Nephron progenitor cell (in vitro differentiated cells): ENCODE results near the gene DCP1B.
A peak's percentile ranks its signal among the peaks of the same experiment; 100 is the strongest.

Experiments used
- DNase-seq: peaks from one replicate; pipeline ENCODE4 v3.0.0; 2021
- H3K27ac Mint-ChIP-seq: 2 replicates; pipeline ENCODE4 v1.8.0; 2021; ENCODE audit warnings: mild to moderate bottlenecking, moderate library complexity, mixed read lengths
- H3K27me3 Mint-ChIP-seq: 2 replicates; pipeline ENCODE4 v1.8.0; 2021; ENCODE audit warnings: mild to moderate bottlenecking, low read depth, mixed read lengths; ENCODE audit not compliant: poor library complexity
- H3K36me3 Mint-ChIP-seq: 2 replicates; pipeline ENCODE4 v1.8.0; 2021; ENCODE audit warnings: low read depth, mixed read lengths
- H3K4me1 Mint-ChIP-seq: 2 replicates; pipeline ENCODE4 v1.8.0; 2021; ENCODE audit warnings: mixed read lengths
- H3K4me3 Mint-ChIP-seq: 2 replicates; pipeline ENCODE4 v1.8.0; 2021; ENCODE audit warnings: mild to moderate bottlenecking, moderate library complexity, mixed read lengths
- H3K9me3 Mint-ChIP-seq: 2 replicates; pipeline ENCODE4 v1.8.0; 2021; ENCODE audit warnings: mild to moderate bottlenecking, moderate library complexity, mixed read lengths
- CTCF ChIP-seq: fragments of 200-600 bp; sonication (generic); IDR thresholded peaks from 2 replicates; pipeline ENCODE4 v1.5.0; 2021; ENCODE audit warnings: antibody characterized with exemption

Gene DCP1B

DNA sequence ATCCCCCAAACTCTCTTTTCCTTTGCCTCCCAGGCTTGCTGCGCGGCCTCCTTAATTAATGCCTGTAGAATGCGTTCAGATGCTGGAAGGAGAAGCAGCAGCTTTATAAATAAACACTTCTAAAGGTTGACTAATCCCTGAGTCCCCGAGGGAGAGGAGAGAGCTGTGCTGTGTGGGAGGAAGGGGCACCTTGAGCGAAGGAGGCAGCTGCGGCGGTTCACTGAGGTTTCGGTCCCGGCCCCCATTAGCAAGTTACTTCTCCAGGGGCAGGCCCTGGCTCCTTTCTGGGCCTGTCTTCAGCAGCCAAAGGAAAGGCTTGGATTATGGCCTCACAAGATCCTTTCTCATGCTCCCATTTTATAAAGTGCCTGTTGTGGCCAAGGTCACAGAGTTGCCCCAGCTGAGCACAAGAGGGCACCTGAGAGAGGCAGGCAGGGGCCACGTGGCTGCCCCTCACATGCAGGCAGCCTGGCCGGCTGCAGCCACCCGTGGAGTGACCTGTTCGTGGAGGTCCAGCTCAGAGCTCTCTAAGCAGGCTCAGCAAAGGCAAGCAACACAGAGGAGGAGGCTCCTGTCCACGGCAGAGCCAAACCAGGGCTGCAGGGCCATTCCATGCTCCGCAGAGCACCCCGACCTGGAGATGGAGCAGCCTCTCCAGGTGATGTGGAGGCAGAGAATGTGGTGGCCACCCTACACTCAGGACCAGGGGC, 70.8 kb downstream of the DCP1B start:
- Mint-ChIP-seq H3K27ac (peak overlapping the region; percentile 9), H3K36me3 (peaks cover under 1% of the 10 kb centered on the region), H3K27me3 (peaks cover 9% of the 10 kb centered on the region), H3K4me1 (peaks cover 61% of the 10 kb centered on the region), H3K9me3 (no peaks in the 10 kb centered on the region), H3K4me3 (no peak overlapping the region)
- DNase-seq, result peak; percentile 37
- no peak for TF ChIP-seq CTCF

GRCh38 chr12:1932264-1932777, 71.9 kb downstream of the DCP1B start:
- no peak for DNase-seq
- H3K4me3 Mint-ChIP-seq, result peak overlapping the region; percentile 6
- peaks cover 72% of the 10 kb centered on the region for H3K4me1 Mint-ChIP-seq
- no peaks in the 10 kb centered on the region for H3K9me3 Mint-ChIP-seq
- peaks cover 13% of the 10 kb centered on the region for H3K27me3 Mint-ChIP-seq
- no peak for TF ChIP-seq CTCF
- H3K27ac Mint-ChIP-seq, result peak overlapping the region; percentile 9
- no peaks in the 10 kb centered on the region for H3K36me3 Mint-ChIP-seq

DNA sequence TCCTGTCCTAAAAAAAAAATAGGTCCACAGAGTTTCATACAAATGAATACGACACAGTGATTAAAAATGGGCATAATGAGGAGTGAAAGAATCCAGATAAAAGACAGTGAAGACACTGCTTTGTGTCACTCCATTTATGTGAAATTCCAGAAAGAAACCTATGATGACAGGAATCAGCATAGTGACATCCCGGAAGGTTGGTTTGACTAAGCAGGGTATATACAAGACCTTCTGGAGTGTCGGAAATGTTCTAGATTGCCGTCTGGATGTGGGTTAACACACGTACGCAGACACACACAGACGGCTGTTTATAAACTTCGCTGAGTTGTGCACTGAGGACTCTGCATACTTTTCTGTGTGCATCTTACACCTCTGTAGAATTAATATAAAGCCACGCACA, 72.6 kb downstream of the DCP1B start:
- no peak overlapping the region for H3K4me3 Mint-ChIP-seq
- peaks cover 13% of the 10 kb centered on the region for H3K27me3 Mint-ChIP-seq
- no peaks in the 10 kb centered on the region for H3K9me3 Mint-ChIP-seq
- peaks cover 78% of the 10 kb centered on the region for H3K4me1 Mint-ChIP-seq
- no peaks in the 10 kb centered on the region for H3K36me3 Mint-ChIP-seq
- no peak for DNase-seq
- no peak overlapping the region for H3K27ac Mint-ChIP-seq
- no peak for TF ChIP-seq CTCF

DNA sequence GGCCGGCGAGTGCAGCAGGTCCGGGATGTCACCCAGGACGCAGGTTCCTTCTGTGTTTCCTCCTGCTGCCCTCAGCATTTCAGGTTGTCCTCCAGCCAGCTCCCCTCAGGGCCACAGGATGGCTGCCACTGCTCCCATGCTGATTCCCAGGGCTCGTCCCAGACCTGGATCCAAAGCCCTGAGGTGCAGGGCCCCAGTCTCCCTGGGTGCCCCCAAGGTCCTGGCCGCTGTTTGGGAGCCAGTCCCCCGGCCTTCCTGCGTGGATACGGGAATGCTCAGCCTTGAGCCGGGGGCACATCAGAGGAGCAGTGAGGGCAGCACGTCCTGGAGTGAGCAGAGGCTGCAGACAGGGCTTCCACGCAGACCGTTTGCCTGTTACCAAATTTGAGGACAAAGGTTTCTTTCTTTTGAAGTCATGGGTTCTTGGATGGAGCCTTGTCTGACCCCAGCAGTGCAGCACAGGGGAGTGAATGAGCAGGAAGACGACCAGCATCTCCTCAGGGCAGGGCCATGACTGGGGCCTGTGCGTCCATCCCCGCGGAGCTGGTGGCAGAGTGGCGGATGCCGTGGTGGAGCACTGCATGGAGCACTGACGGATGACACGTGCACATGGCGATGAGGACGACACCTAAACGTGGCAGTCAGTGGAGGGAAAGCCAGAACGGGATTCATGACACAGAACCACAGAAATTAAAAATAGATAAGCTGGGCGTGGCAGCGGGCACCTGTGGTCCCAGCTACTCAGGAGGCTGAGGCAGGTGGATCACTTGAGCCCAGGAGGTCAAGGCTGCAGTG, 73.3 kb downstream of the DCP1B start:
- H3K9me3 Mint-ChIP-seq, result no peaks in the 10 kb centered on the region
- no peak for TF ChIP-seq CTCF
- H3K27me3 Mint-ChIP-seq, result peaks cover 13% of the 10 kb centered on the region
- H3K36me3 Mint-ChIP-seq, result no peaks in the 10 kb centered on the region
- no peak overlapping the region for H3K27ac Mint-ChIP-seq
- no peak for DNase-seq
- H3K4me1 Mint-ChIP-seq, result peaks cover 78% of the 10 kb centered on the region
- H3K4me3 Mint-ChIP-seq, result no peak overlapping the region

DNA sequence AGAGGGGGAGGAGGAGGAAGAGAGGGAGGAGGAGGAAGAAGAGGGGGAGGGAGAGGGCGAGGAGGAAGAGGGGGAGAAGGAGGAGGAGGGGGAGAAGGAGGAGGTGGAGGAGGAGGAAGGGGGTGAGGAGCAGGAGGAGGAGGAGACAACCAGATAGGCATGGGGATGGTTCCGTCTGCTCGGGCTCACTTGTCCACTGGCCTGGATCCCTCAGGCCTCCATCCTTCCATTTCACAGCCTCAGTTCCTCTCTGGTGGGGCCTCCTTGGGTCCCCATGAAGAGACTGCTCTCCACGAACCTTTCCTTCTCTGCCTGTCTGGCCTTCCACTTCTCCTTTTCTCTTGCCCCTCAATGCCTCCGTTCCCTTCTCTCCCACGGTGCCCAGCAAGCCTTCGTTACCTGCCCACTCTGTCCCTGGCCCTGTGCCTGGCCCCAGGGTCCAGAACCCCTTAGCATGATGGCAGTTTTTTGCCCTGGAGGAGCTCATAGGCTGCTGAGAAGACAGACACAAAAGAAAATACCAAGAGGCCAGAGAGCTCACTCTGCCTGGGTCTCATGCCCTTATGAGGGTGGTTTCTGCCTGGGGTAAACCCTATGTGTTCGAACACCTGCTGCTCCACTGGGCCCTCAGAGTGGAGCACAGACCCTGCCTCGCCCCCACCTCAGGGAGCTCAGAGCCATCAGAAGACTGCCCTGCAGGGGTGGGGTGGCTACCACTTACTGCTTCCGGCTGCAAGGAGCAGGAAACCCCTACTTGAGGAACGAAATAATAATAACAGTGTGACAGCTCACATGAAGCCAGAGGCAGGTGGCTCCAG, 74.1 kb downstream of the DCP1B start:
- no peaks in the 10 kb centered on the region for H3K9me3 Mint-ChIP-seq
- no peak for TF ChIP-seq CTCF
- peaks cover 13% of the 10 kb centered on the region for H3K27me3 Mint-ChIP-seq
- DNase-seq, result no peak
- H3K27ac Mint-ChIP-seq, result no peak overlapping the region
- peaks cover 78% of the 10 kb centered on the region for H3K4me1 Mint-ChIP-seq
- no peaks in the 10 kb centered on the region for H3K36me3 Mint-ChIP-seq
- no peak overlapping the region for H3K4me3 Mint-ChIP-seq
